OCI-LY3 (cell line): ENCODE results near the gene MYOF.

ENCODE experiments used
- EZH2phosphoT487 ChIP-seq: fragments of 200-600 bp; shearing (Covaris generic); IDR thresholded peaks from 2 replicates; pipeline ENCODE4 v1.6.1; 2018; ENCODE audit warnings: antibody characterized with exemption, mixed run types, low read depth
- TF ChIP-seq, protein P1 (sequence below): fragments of 200-600, 300-600 bp; sonication (generic); IDR thresholded peaks from 2 replicates; pipeline ENCODE4 v1.5.1; 2014; ENCODE audit warnings: antibody characterized with exemption, low read length, low read depth

DNA sequence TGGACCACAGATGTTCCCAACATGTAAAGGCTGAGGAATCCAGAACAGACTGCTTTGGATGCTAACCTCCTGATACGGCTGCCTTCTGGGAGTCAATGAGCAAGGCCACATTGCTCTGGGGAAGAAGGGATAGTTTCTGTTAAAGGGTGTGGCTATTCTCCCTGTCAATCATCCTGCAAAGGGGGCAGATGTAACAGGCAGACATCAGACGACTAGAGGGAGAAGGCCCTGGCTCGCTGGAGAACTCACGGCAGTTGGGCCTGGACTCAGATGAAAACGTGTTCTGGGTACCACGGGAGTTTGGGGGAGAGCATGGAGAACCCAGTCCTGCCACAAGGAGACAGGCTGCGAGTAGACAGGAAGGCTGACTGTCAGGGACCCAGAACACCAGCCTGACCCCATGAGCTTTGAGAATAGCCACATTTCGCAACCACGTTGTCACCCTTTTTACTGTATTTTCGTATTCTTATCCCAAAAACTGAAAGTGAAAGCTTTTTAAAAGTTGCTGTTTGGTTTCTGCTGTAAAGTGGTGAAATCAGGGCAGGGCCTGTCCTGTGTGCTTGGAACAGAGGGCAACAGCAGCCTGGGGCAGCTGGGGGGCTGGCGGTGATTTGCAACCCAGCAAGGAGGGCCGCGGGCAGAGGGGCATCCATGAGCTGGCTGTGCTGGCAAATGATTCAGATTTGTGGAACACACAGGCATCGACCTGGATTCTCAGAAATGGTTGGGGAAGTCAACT lies 95.3 kb downstream of the MYOF start:
- TF ChIP-seq, protein P1, sequence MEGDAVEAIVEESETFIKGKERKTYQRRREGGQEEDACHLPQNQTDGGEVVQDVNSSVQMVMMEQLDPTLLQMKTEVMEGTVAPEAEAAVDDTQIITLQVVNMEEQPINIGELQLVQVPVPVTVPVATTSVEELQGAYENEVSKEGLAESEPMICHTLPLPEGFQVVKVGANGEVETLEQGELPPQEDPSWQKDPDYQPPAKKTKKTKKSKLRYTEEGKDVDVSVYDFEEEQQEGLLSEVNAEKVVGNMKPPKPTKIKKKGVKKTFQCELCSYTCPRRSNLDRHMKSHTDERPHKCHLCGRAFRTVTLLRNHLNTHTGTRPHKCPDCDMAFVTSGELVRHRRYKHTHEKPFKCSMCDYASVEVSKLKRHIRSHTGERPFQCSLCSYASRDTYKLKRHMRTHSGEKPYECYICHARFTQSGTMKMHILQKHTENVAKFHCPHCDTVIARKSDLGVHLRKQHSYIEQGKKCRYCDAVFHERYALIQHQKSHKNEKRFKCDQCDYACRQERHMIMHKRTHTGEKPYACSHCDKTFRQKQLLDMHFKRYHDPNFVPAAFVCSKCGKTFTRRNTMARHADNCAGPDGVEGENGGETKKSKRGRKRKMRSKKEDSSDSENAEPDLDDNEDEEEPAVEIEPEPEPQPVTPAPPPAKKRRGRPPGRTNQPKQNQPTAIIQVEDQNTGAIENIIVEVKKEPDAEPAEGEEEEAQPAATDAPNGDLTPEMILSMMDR = no peak
- no peak for TF ChIP-seq EZH2phosphoT487
